Neural progenitor cell (in vitro differentiated cells): ENCODE measurements around the gene PKNOX1. TPM values are rescaled to one million over a fixed set of nuclear protein-coding genes. Genes with fewer than 3 reads are reported as not detected.
"Not testable (repeated sequence)": the region's sequence is repeated elsewhere in the genome, so short reads cannot be mapped to it uniquely, and the experiment has no call there.

Source experiments
- DNase-seq: peaks from one replicate; pipeline ENCODE4 v3.0.0-alpha.2; 2016; ENCODE audit warnings: low spot score
- H2AFZ ChIP-seq: fragments of 200-600 bp; sonication (generic); replicated peaks from 2 replicates; pipeline ENCODE4 v1.6.1; 2016; ENCODE audit warnings: antibody characterized with exemption
- H3F3A ChIP-seq: fragments of 200-600 bp; sonication (generic); 2 replicates; pipeline ENCODE4 v1.6.1; 2016; ENCODE audit warnings: antibody characterized with exemption, low read depth
- H3K27ac ChIP-seq: fragments of 200-600 bp; sonication (generic); 2 replicates; pipeline ENCODE4 v1.5.1; 2016; ENCODE audit warnings: mild to moderate bottlenecking
- H3K27me3 ChIP-seq: fragments of 200-600 bp; sonication (generic); 2 replicates; pipeline ENCODE4 v1.6.1; 2016; ENCODE audit warnings: mild to moderate bottlenecking, moderate library complexity
- H3K36me3 ChIP-seq: fragments of 200-600 bp; sonication (generic); 2 replicates; pipeline ENCODE4 v1.5.1; 2016
- H3K4me1 ChIP-seq: fragments of 200-600 bp; sonication (generic); 2 replicates; pipeline ENCODE4 v1.6.1; 2016; ENCODE audit warnings: mixed run types
- H3K4me2 ChIP-seq: fragments of 200-600 bp; sonication (generic); 2 replicates; pipeline ENCODE4 v1.6.1; 2016
- H3K4me3 ChIP-seq: fragments of 200-600 bp; sonication (generic); 2 replicates; pipeline ENCODE4 v1.5.1; 2016
- H3K79me2 ChIP-seq: fragments of 200-600 bp; sonication (generic); 2 replicates; pipeline ENCODE4 v1.6.1; 2016; ENCODE audit warnings: low read depth
- H3K9ac ChIP-seq: fragments of 200-600 bp; sonication (generic); 2 replicates; pipeline ENCODE4 v1.6.1; 2016
- H3K9me3 ChIP-seq: fragments of 200-600 bp; sonication (generic); 2 replicates; pipeline ENCODE4 v1.5.1; 2016; ENCODE audit warnings: low read depth
- H4K20me1 ChIP-seq: fragments of 200-600 bp; sonication (generic); 2 replicates; pipeline ENCODE4 v1.6.1; 2016; ENCODE audit warnings: low read depth
- H3K27ac Mint-ChIP-seq: 3 replicates; pipeline ENCODE4 v1.8.0; 2021; ENCODE audit warnings: mixed read lengths
- H3K27me3 Mint-ChIP-seq: 2 replicates; pipeline ENCODE4 v1.8.0; 2022; ENCODE audit warnings: low read depth, mild to moderate bottlenecking, inconsistent platforms, moderate library complexity, mixed read lengths; ENCODE audit not compliant: insufficient read depth
- H3K36me3 Mint-ChIP-seq: 3 replicates; pipeline ENCODE4 v1.8.0; 2021; ENCODE audit warnings: mixed read lengths
- H3K4me1 Mint-ChIP-seq: 3 replicates; pipeline ENCODE4 v1.8.0; 2021; ENCODE audit warnings: mixed read lengths
- H3K4me3 Mint-ChIP-seq: 3 replicates; pipeline ENCODE4 v1.8.0; 2021; ENCODE audit warnings: mild to moderate bottlenecking, moderate library complexity, mixed read lengths
- H3K9me3 Mint-ChIP-seq: 3 replicates; pipeline ENCODE4 v1.8.0; 2020; ENCODE audit warnings: mixed read lengths
- microRNA-seq: library from miRNA; unstranded; fragments of <30 nt; microRNA quantifications from one replicate; pipeline ENCODE4, GENCODE V29; 2016
- small RNA-seq: library from RNA; depleted of rRNA; stranded (forward); fragments of <200 nt; gene quantifications from one replicate; pipeline ENCODE3, GENCODE V24; 2015
- total RNA-seq: library from RNA; depleted of rRNA; stranded (reverse); fragments of >200 nt; gene quantifications from 2 replicates; pipeline ENCODE4 v1.2.3, GENCODE V29; 2015; ENCODE audit warnings: low replicate concordance

The PKNOX1 gene
- total RNA-seq, 1 donor from 2014 or later, result 11.0 TPM

DNA sequence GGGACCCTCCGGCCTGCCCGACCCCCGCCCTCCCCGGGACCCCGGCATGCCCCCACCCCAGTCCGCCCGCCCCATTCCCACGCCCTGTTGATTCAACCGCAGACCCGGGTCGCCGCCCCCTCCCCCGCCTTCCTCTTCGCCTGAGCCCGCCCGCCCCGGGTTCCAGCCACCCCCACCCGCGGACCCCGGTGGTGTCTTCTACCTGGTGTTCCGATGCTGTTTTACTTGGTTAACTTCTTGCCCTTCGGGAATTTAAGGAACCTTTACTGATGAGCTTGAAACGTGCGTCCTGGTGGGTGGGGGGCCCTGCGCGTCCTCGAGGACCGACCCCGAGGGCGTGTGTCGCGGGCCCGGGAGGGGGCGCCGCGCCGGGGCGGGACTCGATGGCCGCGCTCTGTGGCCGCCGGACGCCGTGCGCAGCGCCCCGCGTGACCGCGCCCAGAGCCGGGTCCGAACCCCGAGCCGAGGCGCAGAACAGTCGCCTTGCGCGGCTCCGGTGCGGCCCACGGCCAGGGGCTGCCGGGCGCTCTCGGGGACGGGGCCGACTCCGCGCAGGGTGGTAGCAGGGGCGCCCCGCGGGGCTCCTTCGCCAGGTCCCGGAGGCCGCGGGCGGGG, 101.8 kb downstream of the PKNOX1 start:
- H3K27ac ChIP-seq, H3K4me2 ChIP-seq, H3K9me3 Mint-ChIP-seq, H3K27me3 Mint-ChIP-seq, DNase-seq, H3K4me1 ChIP-seq, H2AFZ ChIP-seq, H3K36me3 Mint-ChIP-seq, H3K27me3 ChIP-seq, H3K79me2 ChIP-seq, H3K9me3 ChIP-seq, H3K4me3 Mint-ChIP-seq, H3K4me3 ChIP-seq, H3K4me1 Mint-ChIP-seq, H3K27ac Mint-ChIP-seq, H3K36me3 ChIP-seq, H3F3A ChIP-seq, H4K20me1 ChIP-seq, H3K9ac ChIP-seq: not testable (repeated sequence)

DNA sequence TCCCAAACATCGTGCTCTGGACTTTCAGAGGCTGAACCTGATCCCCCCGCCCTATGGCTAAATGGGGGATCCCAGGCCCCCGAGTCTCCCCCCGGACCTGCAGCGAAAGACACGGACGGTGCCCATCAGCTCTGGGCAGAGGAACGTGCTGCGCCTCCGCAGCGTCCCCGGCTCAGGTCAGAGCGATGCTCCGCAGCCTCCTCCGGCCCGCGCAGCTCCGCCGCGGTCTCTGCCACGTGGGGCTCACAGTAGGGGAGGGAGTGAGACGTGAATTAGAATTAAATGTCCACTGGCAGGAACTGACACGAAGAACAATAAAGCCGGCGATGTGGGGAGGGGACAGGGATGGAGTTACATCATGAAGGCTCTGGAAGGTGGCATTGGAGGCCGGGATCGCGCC, 102.3 kb downstream of the PKNOX1 start:
- H3K4me3 Mint-ChIP-seq, result not testable (repeated sequence)

DNA sequence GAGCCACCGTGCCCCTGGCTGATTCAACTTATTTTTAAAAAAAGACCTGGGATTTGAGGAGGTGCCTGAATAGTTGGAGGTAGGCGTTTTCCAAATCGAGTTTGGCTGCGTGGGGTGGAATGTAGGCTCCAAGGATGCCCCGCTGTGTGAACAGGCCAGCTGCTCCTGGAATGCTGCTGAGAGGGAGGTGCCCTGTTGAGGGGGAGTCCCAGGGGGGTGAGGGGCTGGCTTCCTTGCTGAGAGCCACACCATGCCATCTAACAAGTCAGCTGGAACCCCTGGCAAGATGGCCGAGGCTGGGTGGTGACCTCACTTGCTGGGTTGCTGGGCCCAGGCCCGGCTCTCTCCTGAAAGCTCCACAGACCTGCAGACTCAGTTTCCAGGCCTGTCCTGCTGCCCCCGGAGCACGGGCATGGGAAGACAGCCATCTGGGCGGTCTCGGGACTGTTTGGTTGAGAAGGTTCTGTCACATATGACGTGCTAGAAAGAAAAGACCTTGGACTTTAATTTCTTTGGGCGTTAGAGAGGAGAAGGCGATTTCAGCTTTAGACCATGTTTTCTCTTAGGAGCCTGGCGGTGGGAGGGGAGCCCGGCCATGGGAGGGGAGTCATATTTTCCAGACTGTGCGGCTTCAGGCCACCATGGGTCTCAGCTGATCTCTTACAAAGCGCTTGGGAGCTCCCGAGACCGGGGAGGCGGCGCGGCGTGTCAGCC, 108.4 kb downstream of the PKNOX1 start:
- H3K9me3 Mint-ChIP-seq, H4K20me1 ChIP-seq, DNase-seq, H3K27me3 ChIP-seq, H3K4me2 ChIP-seq, H3K9ac ChIP-seq, H3K4me3 Mint-ChIP-seq, H3K27me3 Mint-ChIP-seq, H3K79me2 ChIP-seq, H3K27ac Mint-ChIP-seq, H3K4me3 ChIP-seq, H3K9me3 ChIP-seq, H2AFZ ChIP-seq, H3K36me3 ChIP-seq, H3K27ac ChIP-seq, H3K36me3 Mint-ChIP-seq, H3K4me1 Mint-ChIP-seq, H3K4me1 ChIP-seq, H3F3A ChIP-seq: not testable (repeated sequence)

More for the DNA sequence above, 102.3 kb downstream of the PKNOX1 start:
- H3K4me1 ChIP-seq, H3K9ac ChIP-seq, H4K20me1 ChIP-seq, H3F3A ChIP-seq, H3K36me3 Mint-ChIP-seq, H3K9me3 Mint-ChIP-seq, H3K9me3 ChIP-seq, H3K27ac Mint-ChIP-seq, H3K79me2 ChIP-seq, H3K4me3 ChIP-seq, H3K4me2 ChIP-seq, H3K4me1 Mint-ChIP-seq, H3K36me3 ChIP-seq, H3K27ac ChIP-seq, H3K27me3 Mint-ChIP-seq, H2AFZ ChIP-seq, H3K27me3 ChIP-seq, DNase-seq: not testable (repeated sequence)

Small RNAs within 50 kb of the gene (microRNA-seq; reads per million reads assigned to microRNA genes)
- not detected for gene MIR5692B

Small RNAs within 50 kb of the gene (small RNA-seq; reads per million reads assigned to genes)
- gene MIR5692B, result not detected

Other genes starting within 250 kb of the PKNOX1 start
- 5.7 and 14.6 TPM in 2 replicates for gene WDR4, start 95.0 kb upstream of the PKNOX1 start, total RNA-seq
- gene NDUFV3, start 81.3 kb upstream of the PKNOX1 start, total RNA-seq, result 16.7 and 24.4 TPM in 2 replicates
- 0.19 TPM in 1 of 2 replicates, not detected in the other for gene ERVH48-1, start 48.9 kb upstream of the PKNOX1 start, total RNA-seq
- gene CBS, start 101.3 kb downstream of the PKNOX1 start, total RNA-seq, result 56.9 and 118 TPM in 2 replicates
- 52.6 and 63.0 TPM in 2 replicates for gene U2AF1, start 133.0 kb downstream of the PKNOX1 start, total RNA-seq
- not detected in 2 replicates for gene CRYAA, start 194.4 kb downstream of the PKNOX1 start, total RNA-seq